Mammary microvascular endothelial cell (primary cell): ENCODE results near the gene NXF3. TPM values are rescaled to one million over a fixed set of nuclear protein-coding genes. Genes with fewer than 3 reads are reported as not detected.

ENCODE experiments used
- total RNA-seq: library from RNA; depleted of rRNA; stranded (reverse); fragments of >200 nt; gene quantifications from 2 replicates; pipeline ENCODE4 v1.2.3, GENCODE V29; 2015

The NXF3 gene
- total RNA-seq, result not detected in 2 replicates

GRCh38 chrX:103092942-103093341 is at the start of gene NXF3:
TSS of gene NXF3 (minus strand) at chrX:103093143. CDS start at chrX:103093023, 120 bp downstream.

GRCh38 chrX:103063918-103064434 is 29.0 kb downstream of the NXF3 start, which contains the start of gene BEX1:
TSS of gene BEX1 (minus strand) at chrX:103064171. CDS start at chrX:103063274, 897 bp downstream.

Other genes starting within 250 kb of the NXF3 start
- gene RAB40AL, start 155.9 kb downstream of the NXF3 start, total RNA-seq, result not detected in 2 replicates
- 0.25 and 1.00 TPM in 2 replicates for gene BEX1, start 29.0 kb downstream of the NXF3 start, total RNA-seq
- gene BEX4, start 122.0 kb upstream of the NXF3 start, total RNA-seq, result 13.7 TPM in 2 replicates
- gene TCEAL8, start 162.0 kb upstream of the NXF3 start, total RNA-seq, result 62.8 and 72.3 TPM in 2 replicates
- gene TCEAL5, start 183.6 kb upstream of the NXF3 start, total RNA-seq, result not detected in 2 replicates
- gene BEX2, start 217.8 kb upstream of the NXF3 start, total RNA-seq, result 0.73 and 1.7 TPM in 2 replicates
- gene TCEAL7, start 237.1 kb upstream of the NXF3 start, total RNA-seq, result 1.2 and 5.3 TPM in 2 replicates